ENCODE results near the gene SGSM2.

SGSM2 gene

DNA sequence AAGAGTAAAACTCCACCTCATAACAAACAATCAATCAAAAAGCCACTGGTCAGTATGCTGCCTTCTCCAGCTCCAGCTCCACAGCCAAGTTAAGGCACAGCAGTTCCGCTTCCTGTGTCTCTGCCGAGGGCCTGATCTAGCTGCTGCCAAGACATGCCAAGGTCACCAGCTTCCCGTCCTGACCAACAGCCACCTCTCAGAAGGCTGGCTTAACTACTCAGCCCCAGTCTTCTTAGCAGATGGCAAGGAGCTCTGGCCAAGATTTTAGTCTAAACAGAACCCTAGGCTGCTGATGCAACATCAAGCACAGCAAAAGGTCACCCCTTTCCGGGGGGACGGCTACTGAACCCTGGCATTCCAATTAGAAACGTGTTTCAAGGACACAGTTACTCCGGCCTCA is 81.3 kb downstream of the SGSM2 start:
- TF ChIP-seq, protein P1, sequence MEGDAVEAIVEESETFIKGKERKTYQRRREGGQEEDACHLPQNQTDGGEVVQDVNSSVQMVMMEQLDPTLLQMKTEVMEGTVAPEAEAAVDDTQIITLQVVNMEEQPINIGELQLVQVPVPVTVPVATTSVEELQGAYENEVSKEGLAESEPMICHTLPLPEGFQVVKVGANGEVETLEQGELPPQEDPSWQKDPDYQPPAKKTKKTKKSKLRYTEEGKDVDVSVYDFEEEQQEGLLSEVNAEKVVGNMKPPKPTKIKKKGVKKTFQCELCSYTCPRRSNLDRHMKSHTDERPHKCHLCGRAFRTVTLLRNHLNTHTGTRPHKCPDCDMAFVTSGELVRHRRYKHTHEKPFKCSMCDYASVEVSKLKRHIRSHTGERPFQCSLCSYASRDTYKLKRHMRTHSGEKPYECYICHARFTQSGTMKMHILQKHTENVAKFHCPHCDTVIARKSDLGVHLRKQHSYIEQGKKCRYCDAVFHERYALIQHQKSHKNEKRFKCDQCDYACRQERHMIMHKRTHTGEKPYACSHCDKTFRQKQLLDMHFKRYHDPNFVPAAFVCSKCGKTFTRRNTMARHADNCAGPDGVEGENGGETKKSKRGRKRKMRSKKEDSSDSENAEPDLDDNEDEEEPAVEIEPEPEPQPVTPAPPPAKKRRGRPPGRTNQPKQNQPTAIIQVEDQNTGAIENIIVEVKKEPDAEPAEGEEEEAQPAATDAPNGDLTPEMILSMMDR (IDR thresholded peaks at IDR 0.05), result no peak
- Histone ChIP-seq H3K4me3 (no peak overlapping the region), H3K27ac (no peak overlapping the region)
- DNase-seq (ENCODE audit: low spot score), result no peak

DNA sequence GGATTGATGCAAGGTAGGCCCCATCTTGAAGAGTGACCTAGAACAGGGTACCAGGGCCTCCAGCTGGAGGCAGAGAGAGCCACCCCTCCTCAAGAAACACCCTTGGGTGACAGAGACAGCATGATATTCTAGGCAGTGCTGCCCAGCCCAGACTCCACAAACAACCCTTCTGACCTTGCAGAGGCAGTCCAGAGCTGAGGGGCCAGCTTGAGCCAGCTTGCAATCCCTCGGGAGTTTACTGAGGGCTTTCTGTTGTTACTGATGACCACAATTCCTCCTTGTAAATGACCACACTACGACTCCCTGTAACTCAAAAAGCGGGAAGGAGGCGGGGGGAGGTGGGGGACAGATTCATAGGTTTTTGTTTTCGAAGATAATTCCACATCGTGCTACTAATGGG is 82.2 kb downstream of the SGSM2 start:
- Histone ChIP-seq H3K4me3 (no peak overlapping the region), H3K27ac (no peak overlapping the region)
- TF ChIP-seq, protein P1 (IDR thresholded peaks at IDR 0.05), result no peak
- DNase-seq (ENCODE audit: low spot score), result no peak

DNA sequence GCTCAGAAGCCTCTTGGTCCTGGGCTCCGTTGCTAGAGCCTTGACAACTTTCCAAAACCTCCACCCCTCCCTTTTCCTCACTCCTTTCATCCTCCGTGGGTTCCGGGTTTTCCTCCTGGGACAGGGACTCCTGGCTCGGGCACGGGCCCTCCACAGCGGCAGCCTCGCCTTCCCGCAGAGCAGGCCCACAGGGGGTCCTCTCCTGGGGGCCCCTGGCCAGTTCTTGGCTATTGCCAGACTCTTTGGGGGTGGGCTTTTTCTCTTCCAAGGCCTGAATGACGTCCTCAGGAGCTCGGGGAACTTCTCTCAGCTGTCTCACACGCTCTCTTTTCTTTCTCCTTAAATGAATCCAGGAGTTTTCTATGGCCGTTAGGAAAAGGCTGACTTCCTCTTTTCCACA is 82.9 kb downstream of the SGSM2 start:
- TF ChIP-seq, protein P1 (IDR thresholded peaks at IDR 0.05), result no peak
- no peak overlapping the region for H3K27ac ChIP-seq
- H3K4me3 ChIP-seq, result no peak overlapping the region
- DNase-seq (ENCODE audit: low spot score), result no peak

DNA sequence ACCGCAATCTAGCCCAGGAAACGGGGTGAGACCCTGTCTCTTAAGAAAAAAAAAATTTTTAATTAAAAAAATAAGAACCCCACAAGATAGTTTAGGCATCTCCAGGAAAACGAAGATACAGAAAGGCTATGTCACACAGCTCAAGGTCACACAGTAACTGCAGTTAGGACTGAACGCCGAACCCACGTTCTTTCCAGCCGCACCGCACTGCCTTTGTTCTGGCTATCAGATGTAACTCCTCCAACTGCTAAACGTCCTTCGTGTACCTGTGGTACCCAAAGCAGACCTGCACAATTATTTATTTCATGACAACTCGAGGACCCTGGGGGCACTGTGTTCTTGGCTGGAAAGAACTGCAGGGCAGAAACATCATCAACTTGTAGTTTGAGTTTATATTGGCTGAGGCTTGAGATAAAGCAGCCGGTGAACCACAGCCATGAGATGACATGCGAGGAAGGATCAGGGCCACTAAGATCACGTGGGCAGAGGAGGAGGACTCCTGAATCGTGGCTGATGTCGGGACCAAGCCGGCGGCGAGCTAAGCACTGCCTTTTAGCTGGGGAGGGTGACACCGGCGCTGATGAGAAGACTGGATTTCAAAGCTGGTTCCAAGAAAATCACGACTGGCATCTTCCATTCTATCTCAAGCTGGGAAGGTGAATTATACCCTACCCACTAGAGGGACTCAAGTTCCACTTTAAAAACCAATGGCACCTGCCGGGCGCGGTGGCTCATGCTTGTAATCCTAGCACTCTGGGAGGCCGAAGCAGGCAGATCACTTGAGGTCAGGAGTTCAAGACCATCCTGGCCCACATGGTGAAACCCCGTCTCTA is 84.2 kb downstream of the SGSM2 start:
- DNase-seq (ENCODE audit: low spot score), result no peak
- TF ChIP-seq, protein P1 (IDR thresholded peaks at IDR 0.05), result no peak
- no peak overlapping the region for H3K27ac ChIP-seq
- no peak overlapping the region for H3K4me3 ChIP-seq

DNA sequence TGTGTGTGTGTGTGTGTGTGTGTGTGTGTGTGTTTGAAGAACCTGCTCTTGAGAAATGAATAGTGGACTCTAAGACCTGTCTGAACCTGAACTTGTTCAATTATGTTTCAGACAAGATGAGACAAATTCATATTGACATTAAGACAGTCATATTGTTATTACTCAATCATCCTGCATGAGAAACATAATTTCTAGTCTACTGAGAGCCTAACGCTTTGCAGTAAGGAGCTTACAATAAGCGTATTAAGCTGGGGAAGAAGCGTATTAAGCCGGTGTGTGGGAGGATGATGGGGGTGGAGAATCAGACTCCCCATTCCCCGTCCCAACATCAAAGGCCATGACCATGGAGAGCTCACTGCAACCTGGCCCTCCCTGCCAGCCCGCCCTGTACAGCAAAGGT is 86.0 kb downstream of the SGSM2 start:
- DNase-seq (ENCODE audit: low spot score), result no peak
- Histone ChIP-seq H3K4me3 (no peak overlapping the region), H3K27ac (no peak overlapping the region)
- TF ChIP-seq, protein P1 (IDR thresholded peaks at IDR 0.05), result no peak

DNA sequence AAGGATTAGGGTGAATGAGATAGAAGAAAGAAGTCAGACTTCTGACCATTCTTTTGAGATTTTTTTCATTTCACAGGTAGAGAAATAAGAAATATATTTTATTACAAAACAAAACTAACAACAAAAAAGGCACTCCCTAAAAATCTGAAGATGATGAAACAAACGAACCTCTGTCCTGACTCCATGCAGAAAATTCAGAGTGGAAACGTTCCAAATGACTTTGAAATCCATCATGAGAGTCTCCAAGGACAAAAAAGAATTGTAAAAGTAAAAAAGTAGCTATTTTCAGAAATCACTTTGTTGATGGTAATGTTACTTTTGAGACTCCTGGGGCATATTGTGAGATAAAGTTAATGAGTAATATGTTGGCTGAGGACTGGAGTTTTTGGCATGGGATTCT is 89.9 kb downstream of the SGSM2 start:
- H3K27ac ChIP-seq, result no peak overlapping the region
- DNase-seq (ENCODE audit: low spot score), result no peak

More for the DNA sequence above, 89.9 kb downstream of the SGSM2 start:
- TF ChIP-seq, protein P1 (IDR thresholded peaks at IDR 0.05), result no peak
- H3K4me3 ChIP-seq, result no peak overlapping the region

Data from coronary artery (tissue), 2 donors.